Liver (tissue), 9 donors: ENCODE data around the gene KRTAP5-11. TPM values are rescaled to one million over a fixed set of nuclear protein-coding genes. Genes with fewer than 3 reads are reported as not detected.

Experiments used
- DNase-seq: peaks from one replicate; pipeline ENCODE4 v3.0.0-alpha.2; 2017; ENCODE audit warnings: low spot score
- H3K27ac ChIP-seq, 2 donors: one replicate each; pipeline ENCODE4 v1.7.0; 2013; ENCODE audit warnings: inconsistent platforms in 2 of 2, low read length in 2 of 2, control low read depth in 1 of 2, low read depth in 1 of 2, mild to moderate bottlenecking in 1 of 2
- H3K27me3 ChIP-seq, 4 donors: one replicate each; pipeline versions ENCODE4 v1.6.1 to v1.7.0; 2013; ENCODE audit warnings: low read length in 3 of 4, inconsistent platforms in 1 of 4, mild to moderate bottlenecking in 1 of 4, moderate library complexity in 1 of 4; ENCODE audit not compliant: control insufficient read depth in 4 of 4, insufficient read depth in 4 of 4
- H3K36me3 ChIP-seq, 4 donors: one replicate each; pipeline versions ENCODE4 v1.6.1 to v1.7.0; 2013; ENCODE audit warnings: low read length in 3 of 4, mild to moderate bottlenecking in 3 of 4, low read depth in 1 of 4, moderate library complexity in 1 of 4; ENCODE audit not compliant: control insufficient read depth in 4 of 4, insufficient read depth in 3 of 4
- H3K4me1 ChIP-seq, 4 donors: one replicate each; pipeline versions ENCODE4 v1.6.1 to v1.7.0; 2013; ENCODE audit warnings: low read length in 3 of 4, mild to moderate bottlenecking in 3 of 4, moderate library complexity in 1 of 4; ENCODE audit not compliant: control insufficient read depth in 4 of 4, insufficient read depth in 4 of 4
- H3K4me3 ChIP-seq, 3 donors: one replicate each; pipeline versions ENCODE4 v1.6.1 to v1.7.0; 2013; ENCODE audit warnings: low read length in 3 of 3, control low read depth in 1 of 3, low read depth in 1 of 3, mild to moderate bottlenecking in 1 of 3
- H3K9ac ChIP-seq, 2 donors: one replicate each; pipeline ENCODE4 v1.7.0; 2013; ENCODE audit warnings: low read length in 2 of 2, mild to moderate bottlenecking in 2 of 2, moderate library complexity in 2 of 2, control low read depth in 1 of 2, low read depth in 1 of 2
- H3K9me3 ChIP-seq, 4 donors: one replicate each; pipeline versions ENCODE4 v1.6.1 to v1.7.0; 2013; ENCODE audit warnings: low read length in 3 of 4; ENCODE audit not compliant: control insufficient read depth in 4 of 4
- CTCF ChIP-seq: fragments of 150-350 bp; IDR thresholded peaks from 2 replicates; pipeline ENCODE4 v1.5.1; 2017; ENCODE audit warnings: improper control_type of control experiment, low read depth, low read length; ENCODE audit not compliant: missing input control
- EGR1 ChIP-seq, 2 donors: IDR thresholded peaks; 2 replicates each; pipeline ENCODE4 v1.6.1; 2016 to 2018; ENCODE audit warnings: antibody characterized with exemption in 2 of 2, low read depth in 2 of 2
- FOXA1 ChIP-seq: IDR thresholded peaks from 2 replicates; pipeline ENCODE4 v1.6.1; 2016; ENCODE audit warnings: antibody characterized with exemption
- FOXA2 ChIP-seq: IDR thresholded peaks from 2 replicates; pipeline ENCODE4 v1.6.1; 2016; ENCODE audit warnings: antibody characterized with exemption
- GABPA ChIP-seq, 2 donors: IDR thresholded peaks in 1 of 2; conservative IDR thresholded peaks in 1 of 2; 2 replicates each; pipeline ENCODE4 v1.6.1; 2016; ENCODE audit warnings: antibody characterized with exemption in 2 of 2, mild to moderate bottlenecking in 1 of 2, moderate library complexity in 1 of 2
- HNF4A ChIP-seq, 2 donors: conservative IDR thresholded peaks; 2 replicates each; pipeline ENCODE4 v1.6.1; 2016; ENCODE audit warnings: antibody characterized with exemption in 2 of 2, mild to moderate bottlenecking in 2 of 2
- HNF4G ChIP-seq: IDR thresholded peaks from 2 replicates; pipeline ENCODE4 v1.6.1; 2016; ENCODE audit warnings: antibody characterized with exemption
- JUND ChIP-seq, 2 donors: IDR thresholded peaks; 2 replicates each; pipeline ENCODE4 v1.6.1; 2016; ENCODE audit warnings: antibody characterized with exemption in 2 of 2
- NR2F2 ChIP-seq: IDR thresholded peaks from 2 replicates; pipeline ENCODE4 v1.6.1; 2016; ENCODE audit warnings: antibody characterized with exemption
- RAD21 ChIP-seq, 2 donors: IDR thresholded peaks; 2 replicates each; pipeline ENCODE4 v1.6.1; 2016; ENCODE audit warnings: antibody characterized with exemption in 2 of 2, mild to moderate bottlenecking in 2 of 2
- RXRA ChIP-seq, 2 donors: IDR thresholded peaks; 2 replicates each; pipeline ENCODE4 v1.6.1; 2017 to 2018; ENCODE audit warnings: antibody characterized with exemption in 2 of 2, mild to moderate bottlenecking in 1 of 2
- SP1 ChIP-seq: IDR thresholded peaks from 2 replicates; pipeline ENCODE4 v1.6.1; 2018; ENCODE audit warnings: antibody characterized with exemption, mild to moderate bottlenecking
- TAF1 ChIP-seq: conservative IDR thresholded peaks from 2 replicates; pipeline ENCODE4 v1.6.1; 2016; ENCODE audit warnings: antibody characterized with exemption, mild to moderate bottlenecking
- YY1 ChIP-seq: IDR thresholded peaks from 2 replicates; pipeline ENCODE4 v1.6.1; 2016; ENCODE audit warnings: antibody characterized with exemption, mild to moderate bottlenecking
- WGBS: extraction: QIAGEN DNeasy Blood & Tissue Kit; methylation state at CpG from one replicate; pipeline ENCODE4 v1.1.7; 2013; 5-methylcytosine and 5-hydroxymethylcytosine counted together
- polyA plus RNA-seq, 2 donors: library from polyadenylated mRNA; stranded (reverse) in 1 of 2; unstranded in 1 of 2; fragments of 200-250 nt in 1 of 2; fragments of >200 nt in 1 of 2; fragmentation: Nextera tagmentation in 1 of 2; extraction: Ambion mirVana in 1 of 2; gene quantifications; one replicate each; pipeline versions ENCODE4 v1.2.1 to v1.2.3, GENCODE V29; 2013 to 2015
- total RNA-seq, 2 donors: library from RNA; depleted of rRNA; stranded (reverse); fragments of >200 nt; gene quantifications; one replicate each; pipeline ENCODE4 v1.2.3, GENCODE V29; 2014
- TF ChIP-seq, protein P1 (sequence below): IDR thresholded peaks from 2 replicates; pipeline ENCODE4 v1.6.1; 2016; ENCODE audit warnings: antibody characterized with exemption
- TF ChIP-seq, protein P2 (sequence below): IDR thresholded peaks from 2 replicates; pipeline ENCODE4 v1.6.1; 2016; ENCODE audit warnings: antibody characterized with exemption, mild to moderate bottlenecking
- TF ChIP-seq, protein P3 (sequence below): IDR thresholded peaks from 2 replicates; pipeline ENCODE4 v1.6.1; 2016; ENCODE audit warnings: antibody characterized with exemption
- TF ChIP-seq, protein P4 (sequence below): IDR thresholded peaks from 2 replicates; pipeline ENCODE4 v1.6.1; 2016; ENCODE audit warnings: antibody characterized with exemption
- donor health status: healthy.
- donor health status: healthy.
- donor health status: healthy.
- donor health status: healthy.
- donor health status: healthy.

The KRTAP5-11 gene
- total and polyA plus RNA-seq, 4 donors, result not detected

DNA sequence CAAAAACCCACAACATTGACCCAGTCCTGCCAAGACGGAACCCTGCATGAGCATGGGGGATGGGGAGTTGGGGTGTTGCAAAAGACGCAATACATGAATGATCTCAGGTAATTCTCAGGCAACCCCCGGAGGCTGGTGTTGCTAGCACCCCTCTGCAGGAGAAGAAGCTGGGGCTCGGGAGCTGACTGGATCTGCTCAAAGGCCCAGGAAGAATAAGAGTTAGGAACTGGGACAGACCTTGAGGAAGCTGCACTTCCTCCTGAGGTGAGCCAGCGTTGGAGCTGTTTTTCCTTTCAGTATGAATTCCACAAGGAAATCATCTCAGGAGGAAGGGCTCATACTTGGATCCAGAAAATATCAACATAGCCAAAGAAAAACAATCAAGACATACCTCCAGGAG is 34.6 kb downstream of the KRTAP5-11 start, which contains the start of gene KRTAP5-9:
KRTAP5-9 (plus strand) TSS at position 301 of the 400 bp plus-strand sequence. CDS start 238 bp downstream, outside the sequence.
- Histone ChIP-seq H3K4me3 (no peak within 1 kb of the TSS), H3K27ac (no peak within 1 kb of the TSS), H3K9ac (no peak within 1 kb of the TSS), H3K27me3 (no peaks in the 10 kb centered on the region), H3K9me3 (no peaks in the 10 kb centered on the region), H3K4me1 (no peaks in the 10 kb centered on the region), H3K36me3 (no peaks in the 10 kb centered on the region)
- TF ChIP-seq RXRA (IDR thresholded peaks at IDR 0.05), result no peak
- TF ChIP-seq EGR1 (IDR thresholded peaks at IDR 0.05; ENCODE audit: low read depth in 2 of 2), result no peak
- TF ChIP-seq HNF4A (conservative IDR thresholded peaks at IDR 0.05), result no peak
- no peak for TF ChIP-seq NR2F2
- TF ChIP-seq CTCF, result no peak
- no peak for TF ChIP-seq SP1
- no peak for TF ChIP-seq FOXA1
- TF ChIP-seq, protein P1, sequence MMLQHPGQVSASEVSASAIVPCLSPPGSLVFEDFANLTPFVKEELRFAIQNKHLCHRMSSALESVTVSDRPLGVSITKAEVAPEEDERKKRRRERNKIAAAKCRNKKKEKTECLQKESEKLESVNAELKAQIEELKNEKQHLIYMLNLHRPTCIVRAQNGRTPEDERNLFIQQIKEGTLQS, result no peak
- TF ChIP-seq JUND (IDR thresholded peaks at IDR 0.05), result no peak
- TF ChIP-seq, protein P2, sequence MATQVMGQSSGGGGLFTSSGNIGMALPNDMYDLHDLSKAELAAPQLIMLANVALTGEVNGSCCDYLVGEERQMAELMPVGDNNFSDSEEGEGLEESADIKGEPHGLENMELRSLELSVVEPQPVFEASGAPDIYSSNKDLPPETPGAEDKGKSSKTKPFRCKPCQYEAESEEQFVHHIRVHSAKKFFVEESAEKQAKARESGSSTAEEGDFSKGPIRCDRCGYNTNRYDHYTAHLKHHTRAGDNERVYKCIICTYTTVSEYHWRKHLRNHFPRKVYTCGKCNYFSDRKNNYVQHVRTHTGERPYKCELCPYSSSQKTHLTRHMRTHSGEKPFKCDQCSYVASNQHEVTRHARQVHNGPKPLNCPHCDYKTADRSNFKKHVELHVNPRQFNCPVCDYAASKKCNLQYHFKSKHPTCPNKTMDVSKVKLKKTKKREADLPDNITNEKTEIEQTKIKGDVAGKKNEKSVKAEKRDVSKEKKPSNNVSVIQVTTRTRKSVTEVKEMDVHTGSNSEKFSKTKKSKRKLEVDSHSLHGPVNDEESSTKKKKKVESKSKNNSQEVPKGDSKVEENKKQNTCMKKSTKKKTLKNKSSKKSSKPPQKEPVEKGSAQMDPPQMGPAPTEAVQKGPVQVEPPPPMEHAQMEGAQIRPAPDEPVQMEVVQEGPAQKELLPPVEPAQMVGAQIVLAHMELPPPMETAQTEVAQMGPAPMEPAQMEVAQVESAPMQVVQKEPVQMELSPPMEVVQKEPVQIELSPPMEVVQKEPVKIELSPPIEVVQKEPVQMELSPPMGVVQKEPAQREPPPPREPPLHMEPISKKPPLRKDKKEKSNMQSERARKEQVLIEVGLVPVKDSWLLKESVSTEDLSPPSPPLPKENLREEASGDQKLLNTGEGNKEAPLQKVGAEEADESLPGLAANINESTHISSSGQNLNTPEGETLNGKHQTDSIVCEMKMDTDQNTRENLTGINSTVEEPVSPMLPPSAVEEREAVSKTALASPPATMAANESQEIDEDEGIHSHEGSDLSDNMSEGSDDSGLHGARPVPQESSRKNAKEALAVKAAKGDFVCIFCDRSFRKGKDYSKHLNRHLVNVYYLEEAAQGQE, result no peak
- TF ChIP-seq TAF1, result no peak
- TF ChIP-seq, protein P3, sequence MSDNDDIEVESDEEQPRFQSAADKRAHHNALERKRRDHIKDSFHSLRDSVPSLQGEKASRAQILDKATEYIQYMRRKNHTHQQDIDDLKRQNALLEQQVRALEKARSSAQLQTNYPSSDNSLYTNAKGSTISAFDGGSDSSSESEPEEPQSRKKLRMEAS, result no peak
- TF ChIP-seq, protein P4, sequence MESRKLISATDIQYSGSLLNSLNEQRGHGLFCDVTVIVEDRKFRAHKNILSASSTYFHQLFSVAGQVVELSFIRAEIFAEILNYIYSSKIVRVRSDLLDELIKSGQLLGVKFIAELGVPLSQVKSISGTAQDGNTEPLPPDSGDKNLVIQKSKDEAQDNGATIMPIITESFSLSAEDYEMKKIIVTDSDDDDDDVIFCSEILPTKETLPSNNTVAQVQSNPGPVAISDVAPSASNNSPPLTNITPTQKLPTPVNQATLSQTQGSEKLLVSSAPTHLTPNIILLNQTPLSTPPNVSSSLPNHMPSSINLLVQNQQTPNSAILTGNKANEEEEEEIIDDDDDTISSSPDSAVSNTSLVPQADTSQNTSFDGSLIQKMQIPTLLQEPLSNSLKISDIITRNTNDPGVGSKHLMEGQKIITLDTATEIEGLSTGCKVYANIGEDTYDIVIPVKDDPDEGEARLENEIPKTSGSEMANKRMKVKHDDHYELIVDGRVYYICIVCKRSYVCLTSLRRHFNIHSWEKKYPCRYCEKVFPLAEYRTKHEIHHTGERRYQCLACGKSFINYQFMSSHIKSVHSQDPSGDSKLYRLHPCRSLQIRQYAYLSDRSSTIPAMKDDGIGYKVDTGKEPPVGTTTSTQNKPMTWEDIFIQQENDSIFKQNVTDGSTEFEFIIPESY, result no peak
- TF ChIP-seq YY1, result no peak
- no peak for TF ChIP-seq FOXA2
- no peak for TF ChIP-seq HNF4G
- no peak for TF ChIP-seq GABPA (IDR thresholded peaks at IDR 0.05 in 1 of 2, conservative IDR thresholded peaks at IDR 0.05 in 1 of 2)
- TF ChIP-seq RAD21 (IDR thresholded peaks at IDR 0.05), result no peak
- DNase-seq, result no peak
- 91% methylated on average over 5 of the region's 5 CpGs for WGBS
